GM18870 (cell line): ENCODE data around the gene INTS3.
A peak's percentile ranks its signal among the peaks of the same experiment; 100 is the strongest.

Source experiments
- ATAC-seq: cut with Tn5 transposase; IDR thresholded peaks from one replicate; pipeline ENCODE4 v1.9.1; 2021; ENCODE audit warnings: moderate library complexity; ENCODE audit not compliant: unreplicated experiment

INTS3 gene, protein sequence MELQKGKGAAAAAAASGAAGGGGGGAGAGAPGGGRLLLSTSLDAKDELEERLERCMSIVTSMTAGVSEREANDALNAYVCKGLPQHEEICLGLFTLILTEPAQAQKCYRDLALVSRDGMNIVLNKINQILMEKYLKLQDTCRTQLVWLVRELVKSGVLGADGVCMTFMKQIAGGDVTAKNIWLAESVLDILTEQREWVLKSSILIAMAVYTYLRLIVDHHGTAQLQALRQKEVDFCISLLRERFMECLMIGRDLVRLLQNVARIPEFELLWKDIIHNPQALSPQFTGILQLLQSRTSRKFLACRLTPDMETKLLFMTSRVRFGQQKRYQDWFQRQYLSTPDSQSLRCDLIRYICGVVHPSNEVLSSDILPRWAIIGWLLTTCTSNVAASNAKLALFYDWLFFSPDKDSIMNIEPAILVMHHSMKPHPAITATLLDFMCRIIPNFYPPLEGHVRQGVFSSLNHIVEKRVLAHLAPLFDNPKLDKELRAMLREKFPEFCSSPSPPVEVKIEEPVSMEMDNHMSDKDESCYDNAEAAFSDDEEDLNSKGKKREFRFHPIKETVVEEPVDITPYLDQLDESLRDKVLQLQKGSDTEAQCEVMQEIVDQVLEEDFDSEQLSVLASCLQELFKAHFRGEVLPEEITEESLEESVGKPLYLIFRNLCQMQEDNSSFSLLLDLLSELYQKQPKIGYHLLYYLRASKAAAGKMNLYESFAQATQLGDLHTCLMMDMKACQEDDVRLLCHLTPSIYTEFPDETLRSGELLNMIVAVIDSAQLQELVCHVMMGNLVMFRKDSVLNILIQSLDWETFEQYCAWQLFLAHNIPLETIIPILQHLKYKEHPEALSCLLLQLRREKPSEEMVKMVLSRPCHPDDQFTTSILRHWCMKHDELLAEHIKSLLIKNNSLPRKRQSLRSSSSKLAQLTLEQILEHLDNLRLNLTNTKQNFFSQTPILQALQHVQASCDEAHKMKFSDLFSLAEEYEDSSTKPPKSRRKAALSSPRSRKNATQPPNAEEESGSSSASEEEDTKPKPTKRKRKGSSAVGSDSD

GRCh38 chr1:153727463-153728304 is at the start of gene INTS3:
INTS3 (plus strand) TSS chr1:153728050; CDS start chr1:153728635, 585 bp downstream.
- peak; percentile 88 for ATAC-seq

- no peak for ATAC-seq
Measured at GRCh38 chr1:153678519-153679336, 49.1 kb upstream of the INTS3 start, which contains the start of gene NPR1. NPR1 (plus strand) TSS chr1:153678688; CDS start chr1:153679109, 421 bp downstream.

DNA sequence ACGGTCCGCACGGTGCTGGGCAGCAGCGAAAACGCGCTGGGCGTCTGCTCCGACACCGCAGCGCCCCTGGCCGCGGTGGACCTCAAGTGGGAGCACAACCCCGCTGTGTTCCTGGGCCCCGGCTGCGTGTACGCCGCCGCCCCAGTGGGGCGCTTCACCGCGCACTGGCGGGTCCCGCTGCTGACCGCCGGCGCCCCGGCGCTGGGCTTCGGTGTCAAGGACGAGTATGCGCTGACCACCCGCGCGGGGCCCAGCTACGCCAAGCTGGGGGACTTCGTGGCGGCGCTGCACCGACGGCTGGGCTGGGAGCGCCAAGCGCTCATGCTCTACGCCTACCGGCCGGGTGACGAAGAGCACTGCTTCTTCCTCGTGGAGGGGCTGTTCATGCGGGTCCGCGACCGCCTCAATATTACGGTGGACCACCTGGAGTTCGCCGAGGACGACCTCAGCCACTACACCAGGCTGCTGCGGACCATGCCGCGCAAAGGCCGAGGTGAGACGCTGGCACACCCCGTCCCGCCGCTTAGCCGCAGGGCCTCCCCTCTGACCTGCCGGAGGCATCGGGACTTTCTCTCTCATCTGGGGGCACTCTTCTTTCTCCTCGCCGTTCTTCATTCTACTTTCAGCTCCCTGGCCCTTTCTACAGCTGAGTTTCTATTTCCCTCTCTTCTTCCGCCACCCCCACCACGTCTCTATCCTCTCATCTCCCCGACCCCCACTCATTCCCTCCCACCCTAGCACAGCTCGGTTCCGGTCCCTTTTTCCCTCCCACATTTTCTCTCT is 48.3 kb upstream of the INTS3 start:
- ATAC-seq = no peak

- ATAC-seq = no peak
Measured at GRCh38 chr1:153680120-153680403, 47.8 kb upstream of the INTS3 start.

GRCh38 chr1:153682730-153683129 is 45.1 kb upstream of the INTS3 start:
- no peak for ATAC-seq

- ATAC-seq = no peak
Measured at GRCh38 chr1:153683854-153684253, 44.0 kb upstream of the INTS3 start.

DNA sequence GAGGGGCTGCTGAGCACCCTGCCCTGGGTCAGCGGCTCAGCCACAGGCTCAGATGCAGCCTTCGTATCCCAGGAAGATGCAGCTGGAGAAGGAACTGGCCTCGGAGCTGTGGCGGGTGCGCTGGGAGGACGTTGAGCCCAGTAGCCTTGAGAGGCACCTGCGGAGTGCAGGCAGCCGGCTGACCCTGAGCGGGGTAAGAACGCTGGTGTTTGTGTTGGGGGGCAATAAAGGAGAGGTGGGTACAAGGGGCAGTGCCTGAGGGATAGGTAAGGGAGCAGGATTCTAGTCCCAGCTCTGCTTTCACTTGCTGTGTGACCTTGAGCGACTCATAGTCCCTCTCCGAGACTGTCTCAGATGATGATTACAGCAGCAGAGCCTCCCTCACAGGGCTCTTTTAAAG is 43.0 kb upstream of the INTS3 start:
- no peak for ATAC-seq

- no peak for ATAC-seq
Measured at GRCh38 chr1:153685544-153686340, 42.1 kb upstream of the INTS3 start.

GRCh38 chr1:153687346-153688125 is 40.3 kb upstream of the INTS3 start:
- no peak for ATAC-seq

- ATAC-seq = no peak
Measured at GRCh38 chr1:153688276-153688675, 39.6 kb upstream of the INTS3 start.

DNA sequence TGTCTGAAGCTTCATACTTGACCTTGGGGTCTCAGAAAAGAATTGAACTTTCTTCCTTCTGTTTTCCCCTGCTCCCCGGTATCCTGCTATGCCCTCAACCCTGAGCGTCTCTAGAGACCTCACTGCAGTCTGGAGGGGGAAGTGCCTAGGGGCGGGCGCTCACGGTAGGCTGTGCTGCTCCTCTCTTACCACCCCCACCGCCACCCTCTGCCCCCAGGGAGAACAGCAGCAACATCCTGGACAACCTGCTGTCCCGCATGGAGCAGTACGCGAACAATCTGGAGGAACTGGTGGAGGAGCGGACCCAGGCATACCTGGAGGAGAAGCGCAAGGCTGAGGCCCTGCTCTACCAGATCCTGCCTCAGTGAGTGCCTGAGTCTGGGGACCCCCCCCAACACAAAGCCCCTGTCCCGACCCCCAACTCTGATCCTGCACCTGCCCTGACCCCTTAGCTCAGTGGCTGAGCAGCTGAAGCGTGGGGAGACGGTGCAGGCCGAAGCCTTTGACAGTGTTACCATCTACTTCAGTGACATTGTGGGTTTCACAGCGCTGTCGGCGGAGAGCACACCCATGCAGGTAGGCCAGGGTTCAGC is 39.0 kb upstream of the INTS3 start:
- no peak for ATAC-seq

GRCh38 chr1:153693466-153693865 is 34.4 kb upstream of the INTS3 start:
- ATAC-seq = no peak

- no peak for ATAC-seq
Measured at GRCh38 chr1:153696741-153697140, 31.1 kb upstream of the INTS3 start.

DNA sequence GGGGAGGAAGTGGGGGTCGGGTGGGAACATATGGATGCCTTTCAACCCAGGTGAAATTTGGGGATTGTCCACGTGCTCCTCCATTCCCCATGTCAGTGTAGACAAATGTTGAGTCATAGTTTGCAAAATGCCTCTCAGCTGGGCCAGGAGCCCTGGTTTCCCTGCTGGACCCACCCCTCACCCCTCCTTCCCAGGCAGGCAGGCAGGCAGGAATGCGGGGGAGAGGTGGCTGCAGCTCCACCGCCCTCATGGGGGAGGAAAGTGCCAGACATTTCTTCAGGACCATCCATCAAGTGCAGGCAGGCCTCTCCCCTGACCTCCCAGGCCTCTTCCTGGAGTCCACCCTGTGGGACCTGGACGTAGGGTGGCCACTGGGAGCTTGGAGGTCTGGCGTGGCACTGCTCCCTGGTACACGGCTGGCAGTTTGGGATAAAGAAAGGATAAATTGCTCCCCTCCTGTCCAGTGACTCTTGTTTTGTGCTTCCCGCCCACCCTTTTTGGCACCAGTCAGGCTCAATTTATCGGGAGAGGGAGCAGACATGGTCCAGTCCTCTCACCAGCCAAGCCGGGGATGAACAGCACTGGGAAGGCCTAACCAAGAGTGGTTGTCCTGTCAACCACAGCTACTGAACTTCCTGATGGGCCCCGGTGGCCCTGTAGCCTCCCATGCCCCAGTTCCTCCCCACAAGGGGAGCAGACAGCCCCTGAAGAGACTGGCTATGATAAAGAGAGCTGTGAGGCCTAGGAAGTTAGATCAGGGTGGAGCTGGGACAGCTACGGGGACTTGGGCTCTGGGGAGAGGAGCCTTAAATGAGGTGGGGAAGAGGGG is 30.4 kb upstream of the INTS3 start:
- ATAC-seq = no peak

GRCh38 chr1:153698020-153698922 is 29.6 kb upstream of the INTS3 start:
- ATAC-seq = no peak
